CD4-positive, alpha-beta T cell treated with Interleukin-10 for 1 hour (primary cell): ENCODE measurements around the gene ANKRD27.
"Not testable (repeated sequence)": the region's sequence is repeated elsewhere in the genome, so short reads cannot be mapped to it uniquely, and the experiment has no call there.

Source experiments
- DNase-seq: peaks from one replicate; pipeline ENCODE4 v3.0.0-alpha.2; 2020

ANKRD27 gene

DNA sequence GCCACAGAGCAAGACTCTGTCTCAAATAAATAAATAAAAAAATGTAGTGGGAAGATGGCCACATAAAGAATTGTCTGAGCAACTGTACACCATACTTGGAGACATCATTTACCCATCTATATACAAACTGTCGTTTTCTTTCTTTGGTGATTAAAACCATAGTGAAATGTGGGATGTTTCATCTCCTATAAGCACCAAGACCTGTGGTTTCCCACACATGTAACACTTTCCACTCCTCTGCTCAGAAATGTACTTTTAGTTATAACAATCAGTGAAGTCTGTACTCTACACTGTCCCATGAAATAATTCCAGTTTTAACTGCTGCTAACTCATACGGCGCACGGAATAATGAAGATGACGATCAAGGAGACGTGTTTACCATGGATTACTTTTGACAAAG, 75.7 kb downstream of the ANKRD27 start:
- no peak for DNase-seq

DNA sequence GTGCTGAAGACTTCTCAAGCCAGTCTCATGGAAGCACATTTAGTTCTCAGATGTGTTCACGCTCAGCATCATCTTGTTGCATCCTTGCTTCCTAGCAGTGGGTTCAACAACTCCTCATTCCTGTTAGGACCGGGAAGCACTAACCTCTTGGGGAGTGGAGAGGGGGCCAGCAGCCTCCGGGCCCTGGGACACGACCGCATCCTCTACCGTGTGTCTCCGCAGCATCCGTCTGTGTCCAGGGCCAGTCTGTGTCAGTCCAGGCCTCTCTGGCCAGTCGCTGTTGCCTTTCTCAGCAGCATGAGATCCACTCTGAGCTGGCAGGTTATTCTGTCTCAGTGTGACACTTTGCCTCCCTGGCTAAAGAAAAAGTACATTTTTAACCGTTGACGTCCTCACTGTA, 77.0 kb downstream of the ANKRD27 start:
- DNase-seq = no peak

GRCh38 chr19:32595491-32595890, 79.5 kb downstream of the ANKRD27 start:
- DNase-seq = no peak

- no peak for DNase-seq
These were observed 81.0 kb downstream of the ANKRD27 start for GRCh38 chr19:32594021-32594420.

- DNase-seq = not testable (repeated sequence)
These were observed 87.1 kb downstream of the ANKRD27 start for GRCh38 chr19:32587747-32588504.

DNA sequence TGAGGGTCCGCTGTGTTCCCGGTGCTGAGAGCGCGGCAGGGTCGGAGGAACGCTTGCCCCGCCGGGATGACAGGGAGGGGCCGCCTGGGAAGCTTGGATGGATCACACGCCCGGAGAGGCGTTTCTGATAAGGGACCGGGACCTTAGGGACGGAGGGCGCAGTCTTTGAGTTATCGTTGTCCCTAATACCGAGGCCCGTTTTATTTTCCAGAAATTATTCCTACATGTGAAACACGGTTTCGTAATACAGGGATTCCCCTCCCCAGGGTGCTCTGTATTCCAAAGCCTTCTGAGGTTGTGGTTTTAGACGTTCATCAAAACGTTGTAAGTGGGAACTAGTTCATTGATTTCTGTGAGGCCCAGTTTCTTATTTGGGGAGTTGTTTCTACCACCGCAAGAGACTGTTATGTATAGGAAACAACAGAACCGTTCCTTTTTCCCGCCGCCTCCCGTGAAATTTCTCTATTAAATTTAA, 93.2 kb downstream of the ANKRD27 start:
- DNase-seq = peak; percentile 28

DNA sequence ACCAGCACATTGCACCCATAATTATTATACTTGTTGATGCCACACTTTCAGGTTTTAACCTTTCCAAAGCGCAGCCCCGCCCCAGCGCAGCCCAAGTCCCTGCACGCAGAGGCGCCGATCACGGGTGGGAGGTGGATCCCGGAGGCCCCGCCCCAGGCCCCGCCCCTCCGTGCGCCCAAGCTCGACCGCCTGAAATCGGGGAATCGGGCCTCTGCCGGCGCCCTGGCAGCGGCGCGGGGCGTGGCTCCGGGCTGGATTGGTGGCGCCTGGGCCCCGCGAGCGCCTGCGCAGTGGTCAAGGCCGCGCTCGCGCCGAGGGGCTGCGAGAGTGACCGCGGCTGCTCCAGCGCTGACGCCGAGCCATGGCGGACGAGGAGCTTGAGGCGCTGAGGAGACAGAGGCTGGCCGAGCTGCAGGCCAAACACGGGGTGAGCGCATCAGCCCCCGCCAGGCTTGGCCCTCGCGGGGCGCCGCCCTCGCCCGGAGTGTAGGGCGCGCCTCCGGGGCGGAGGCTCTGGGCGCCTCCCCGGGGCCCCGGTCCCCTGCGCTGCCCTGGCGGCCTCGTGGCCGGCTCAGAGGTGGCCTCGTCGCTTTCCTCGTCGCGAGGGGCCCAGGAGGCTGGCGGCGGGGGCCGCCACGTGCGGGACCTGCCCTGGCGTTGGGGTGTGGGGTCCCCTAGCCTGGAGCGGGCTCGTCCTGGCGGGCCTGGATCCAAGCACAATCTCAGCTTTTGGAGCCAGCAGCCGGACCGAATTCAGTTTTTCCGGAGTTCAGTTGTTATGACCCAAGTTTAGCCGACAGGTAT, 93.9 kb downstream of the ANKRD27 start, which contains the start of gene PDCD5:
Gene PDCD5, plus strand, starts transcription at position 290 of the 804 bp plus-strand sequence. Its CDS starts 72 bp downstream, at position 362.
- peak; percentile 98 for DNase-seq

GRCh38 chr19:32580353-32580900, 94.6 kb downstream of the ANKRD27 start:
- DNase-seq = no peak

GRCh38 chr19:32576790-32577189, 98.2 kb downstream of the ANKRD27 start:
- DNase-seq = no peak

GRCh38 chr19:32573492-32573794, 101.5 kb downstream of the ANKRD27 start:
- DNase-seq = no peak

DNA sequence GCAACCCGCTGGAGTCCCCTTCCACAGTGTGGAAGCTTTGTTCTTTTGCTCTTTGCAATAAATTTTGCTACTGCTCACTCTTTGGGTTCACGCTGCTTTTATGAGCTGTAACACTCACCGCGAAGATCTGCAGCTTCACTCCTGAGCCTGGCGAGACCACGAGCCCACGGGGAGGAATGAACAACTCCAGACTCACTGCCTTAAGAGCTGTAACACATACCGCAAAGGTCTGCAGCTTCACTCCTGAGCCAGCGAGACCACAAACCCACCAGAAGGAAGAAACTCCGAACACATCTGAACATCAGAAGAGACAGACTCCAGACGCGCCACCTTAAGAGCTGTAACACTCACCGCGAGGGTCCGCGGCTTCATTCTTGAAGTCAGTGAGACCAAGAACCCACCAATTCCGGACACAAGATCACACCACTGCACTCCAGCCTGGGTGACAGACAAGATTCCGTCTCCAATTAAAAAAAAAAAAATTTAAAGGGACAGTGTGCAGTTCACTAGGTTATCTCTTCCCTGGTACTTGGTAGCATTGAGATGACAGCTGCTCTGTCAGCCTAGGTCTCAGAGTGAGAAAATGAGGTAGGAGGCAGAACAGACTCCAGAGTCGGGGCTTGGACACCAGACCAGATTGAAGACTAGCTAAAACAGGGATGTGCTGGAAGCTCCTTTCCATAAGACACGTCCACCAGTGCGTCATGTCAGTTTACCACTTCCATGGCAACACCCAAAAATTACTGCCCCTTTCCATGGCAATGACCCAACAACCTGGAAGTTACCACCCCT, 102.1 kb downstream of the ANKRD27 start:
- not testable (repeated sequence) for DNase-seq

DNA sequence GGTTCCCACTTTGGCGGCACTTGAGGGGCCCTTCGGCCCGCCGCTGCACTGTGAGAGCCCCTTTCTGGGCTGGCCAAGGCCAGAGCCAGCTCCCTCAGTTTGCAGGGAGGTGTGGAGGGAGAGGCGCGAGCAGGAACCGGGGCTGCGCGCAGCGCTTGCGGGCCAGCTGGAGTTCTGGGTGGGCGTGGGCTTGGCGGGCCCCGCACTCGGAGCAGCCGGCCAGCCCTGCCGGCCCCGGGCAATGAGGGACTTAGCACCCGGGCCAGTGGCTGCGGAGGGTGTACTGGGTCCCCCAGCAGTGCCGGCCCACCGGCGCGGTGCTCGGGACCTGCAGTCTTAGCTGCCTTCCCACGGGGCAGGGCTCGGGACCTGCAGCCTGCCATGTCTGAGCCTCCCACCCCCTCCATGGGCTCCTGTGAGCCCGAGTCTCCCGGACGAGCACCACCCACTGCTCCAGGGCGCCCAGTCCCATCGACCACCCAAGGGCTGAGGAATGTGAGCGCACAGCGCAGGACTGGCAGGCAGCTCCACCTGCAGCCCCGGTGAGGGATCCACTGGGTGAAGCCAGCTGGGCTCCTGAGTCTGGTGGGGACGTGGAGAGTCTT, 103.4 kb downstream of the ANKRD27 start:
- not testable (repeated sequence) for DNase-seq

DNA sequence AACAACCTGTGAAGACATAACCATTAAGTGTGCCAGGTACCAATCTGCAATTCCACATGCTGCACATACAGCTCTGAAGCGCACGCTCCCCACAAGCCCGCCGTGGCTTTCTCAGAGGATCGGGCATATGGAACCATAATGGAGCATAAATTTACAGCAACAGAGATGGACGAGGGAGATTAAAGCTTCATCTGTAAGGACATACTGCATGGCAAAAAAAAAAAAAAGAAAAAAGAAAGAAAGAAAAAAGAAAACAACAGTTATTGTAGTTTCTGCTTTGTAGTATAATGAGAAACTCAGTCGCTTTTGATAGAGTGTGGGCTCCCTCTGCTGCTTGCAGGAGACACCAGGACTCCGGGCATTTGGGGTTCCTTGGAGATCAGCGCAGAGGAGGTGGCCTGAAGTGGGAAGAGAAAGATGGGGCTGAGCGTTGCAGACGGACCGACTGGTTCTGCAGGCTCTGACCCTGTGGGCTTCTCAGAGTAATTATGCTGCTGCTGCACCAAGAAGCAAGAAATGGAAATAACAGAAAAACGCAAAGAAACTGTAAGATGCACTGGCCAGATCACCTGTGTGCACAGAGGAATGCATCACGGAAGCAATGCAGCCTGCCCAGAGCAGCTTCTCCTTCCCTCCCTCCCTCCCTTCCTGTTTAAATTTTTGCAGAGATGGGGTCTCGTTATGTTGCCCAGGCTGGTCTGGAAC, 104.7 kb downstream of the ANKRD27 start:
- peak; percentile 68 for DNase-seq

DNA sequence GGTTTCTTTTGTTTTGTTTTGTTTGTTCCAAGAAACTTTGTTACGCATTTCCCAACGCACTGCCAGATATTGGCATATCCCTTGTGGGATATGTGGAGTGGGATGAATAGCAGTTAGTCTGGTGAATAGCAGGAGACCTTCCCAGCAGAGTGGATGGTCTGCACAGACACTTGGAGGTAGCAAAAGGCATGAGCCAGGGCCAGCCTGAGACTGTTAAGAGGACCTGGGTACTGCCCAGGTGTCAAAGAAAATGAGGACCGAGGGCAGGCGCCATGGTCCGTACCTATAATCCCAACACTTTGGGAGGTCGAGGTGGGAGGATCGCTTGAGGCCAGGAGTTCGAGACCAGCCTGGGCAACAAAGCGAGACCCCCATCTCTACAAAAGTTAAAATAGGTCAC, 107.5 kb downstream of the ANKRD27 start:
- no peak for DNase-seq

DNA sequence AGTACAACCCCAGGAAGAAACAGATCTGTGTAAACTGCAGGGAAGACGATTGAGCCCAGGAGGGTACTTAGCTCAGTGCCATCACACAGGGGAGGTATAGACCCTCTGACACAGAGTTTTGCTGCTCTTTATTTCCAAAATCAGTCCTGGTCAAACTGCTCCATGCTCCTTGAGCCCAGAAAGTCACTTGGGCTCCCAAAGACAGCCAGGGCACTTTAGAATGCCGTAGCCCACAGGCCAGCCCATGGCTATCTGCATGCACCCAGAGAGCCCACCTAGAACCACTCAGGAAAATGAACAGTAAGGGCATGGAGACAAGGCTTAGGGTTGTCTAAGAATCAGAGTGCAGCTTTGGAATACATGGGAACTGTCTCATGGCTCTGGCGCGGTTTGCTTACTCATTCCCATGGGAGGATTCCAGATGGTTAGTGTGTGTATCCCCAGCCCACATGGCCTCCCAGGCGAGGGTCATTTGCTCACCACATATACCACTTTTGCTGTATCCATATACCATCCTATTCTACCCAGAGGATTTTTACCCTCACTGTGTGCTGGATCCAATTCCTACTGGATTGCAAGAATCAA, 108.6 kb downstream of the ANKRD27 start:
- no peak for DNase-seq

- no peak for DNase-seq
These were observed 111.2 kb downstream of the ANKRD27 start for GRCh38 chr19:32563761-32564160.

DNA sequence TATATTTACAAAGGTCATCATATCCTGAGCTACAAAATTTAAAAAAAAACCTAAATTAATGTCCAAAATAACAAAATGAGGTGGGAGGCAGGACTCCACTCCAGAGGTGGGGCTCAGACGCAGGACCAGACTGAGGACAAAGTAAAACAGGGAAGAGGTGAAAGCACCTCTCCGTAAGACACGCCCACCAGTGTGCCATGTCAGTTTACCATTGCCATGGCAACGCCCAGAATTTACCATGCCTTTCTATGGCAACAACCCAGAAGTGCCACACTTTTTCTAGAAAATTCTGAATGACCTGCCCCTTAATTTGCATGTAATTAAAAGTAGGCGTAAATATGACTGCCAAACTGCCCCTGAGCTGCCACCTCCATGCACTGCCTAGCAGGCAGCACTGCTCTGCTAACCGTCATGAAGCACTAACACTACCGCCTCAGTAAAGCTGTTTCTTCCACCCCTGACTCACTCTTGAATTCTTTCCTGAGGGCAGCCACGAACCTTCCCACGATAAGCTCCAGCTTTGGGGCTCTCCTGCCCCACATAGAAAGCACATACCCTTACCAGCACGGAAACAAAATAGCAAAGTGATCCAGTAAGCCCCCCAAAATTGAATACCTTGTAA, 116.3 kb downstream of the ANKRD27 start:
- no peak for DNase-seq

GRCh38 chr19:32555786-32556185, 119.2 kb downstream of the ANKRD27 start:
- no peak for DNase-seq

DNA sequence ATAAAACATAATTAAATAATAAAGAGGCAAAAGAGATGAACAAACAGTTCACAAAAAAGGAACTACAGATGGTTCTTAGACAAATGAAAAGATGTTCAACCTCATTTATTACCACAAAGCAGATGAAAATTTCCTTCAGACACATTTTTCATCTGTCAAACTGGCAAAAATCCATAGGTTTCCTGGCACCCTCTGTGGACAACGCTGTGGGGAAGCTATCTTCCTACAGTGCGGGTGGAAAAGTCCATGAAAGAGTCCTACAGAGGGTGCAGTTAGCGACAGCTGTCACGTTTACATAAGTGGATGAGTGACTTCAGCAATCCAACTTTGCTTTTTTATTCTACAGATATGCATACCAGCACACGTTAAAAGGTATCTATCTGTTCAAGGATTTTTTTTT, 124.3 kb downstream of the ANKRD27 start:
- DNase-seq = no peak
